Cerebellar nuclear complex (tissue), 1 donor: ENCODE data around the gene DENND4A.
"Not testable (repeated sequence)": the region's sequence is repeated elsewhere in the genome, so short reads cannot be mapped to it uniquely, and the experiment has no call there.

Experiments
- DNase-seq, 2 experiments: peaks; one replicate each; lab custom pipeline; 2025; lab: John Stamatoyannopoulos, UW

DENND4A gene

GRCh38 chr15:65631503-65631902 is 160.6 kb downstream of the DENND4A start:
- no peak for DNase-seq

GRCh38 chr15:65630760-65631159 is 161.3 kb downstream of the DENND4A start:
- no peak for DNase-seq

- DNase-seq: no peak
Measured at GRCh38 chr15:65629548-65629947, 162.5 kb downstream of the DENND4A start.

GRCh38 chr15:65626856-65627255 is 165.2 kb downstream of the DENND4A start:
- DNase-seq: no peak

- DNase-seq: no peak
Measured at GRCh38 chr15:65623103-65623502, 169.0 kb downstream of the DENND4A start.

- DNase-seq: no peak
Measured at GRCh38 chr15:65621638-65622037, 170.5 kb downstream of the DENND4A start, which contains the start of gene SLC24A1. Gene SLC24A1, plus strand, starts transcription at chr15:65621938. Its CDS starts 2,143 bp downstream, at chr15:65624081.

GRCh38 chr15:65620833-65621232 is 171.3 kb downstream of the DENND4A start:
- no peak for DNase-seq

- no peak for DNase-seq
Measured at GRCh38 chr15:65619626-65620290, 172.3 kb downstream of the DENND4A start.

GRCh38 chr15:65618560-65619109 is 173.5 kb downstream of the DENND4A start:
- no peak for DNase-seq

- DNase-seq: not testable (repeated sequence)
Measured at GRCh38 chr15:65615887-65616286, 176.2 kb downstream of the DENND4A start.

GRCh38 chr15:65612949-65613744 is 178.9 kb downstream of the DENND4A start:
- DNase-seq: no peak

GRCh38 chr15:65612616-65612946 is 179.5 kb downstream of the DENND4A start:
- no peak for DNase-seq

- DNase-seq: no peak
Measured at GRCh38 chr15:65611888-65612615, 180.0 kb downstream of the DENND4A start.

GRCh38 chr15:65610871-65611718 is 181.0 kb downstream of the DENND4A start, which contains the start of gene INTS14:
Gene INTS14, minus strand, starts transcription at chr15:65611131. Its CDS starts 3,751 bp downstream, at chr15:65607380.
- DNase-seq: peak; percentile 55 to 81
